K562 (cell line): Measurements from ENCODE around the gene GTPBP2. TPM values are rescaled to one million over a fixed set of nuclear protein-coding genes. Genes with fewer than 3 reads are reported as not detected.
A peak's percentile ranks its signal among the peaks of the same experiment; 100 is the strongest.

ENCODE experiments used
- ATF3 ChIP-seq, 2 experiments: fragments of 450-650 bp in 1 of 2; sonication (generic) in 1 of 2; formaldehyde crosslinking in 1 of 2; IDR thresholded peaks in 1 of 2; conservative IDR thresholded peaks in 1 of 2; 2 replicates each; pipeline versions ENCODE4 v1.6.1 to v1.8.1; 2016 to 2023; ENCODE audit warnings: mild to moderate bottlenecking in 2 of 2, moderate library complexity in 2 of 2, inconsistent platforms in 1 of 2, missing genetic modification reagents in 1 of 2
- ATF7 ChIP-seq: fragments of 450-650 bp; IDR thresholded peaks from 2 replicates; pipeline ENCODE4 v1.7.1; 2014; ENCODE audit warnings: mild to moderate bottlenecking, moderate library complexity
- CCNT2 ChIP-seq: IDR thresholded peaks from 2 replicates; pipeline ENCODE4 v1.6.1; 2011; ENCODE audit warnings: borderline replicate concordance, low read depth, mild to moderate bottlenecking, moderate library complexity, mixed read lengths, low read length; ENCODE audit not compliant: insufficient read length; ENCODE audit errors: extremely low read depth
- CTBP1 ChIP-seq: fragments of 450-650 bp; IDR thresholded peaks from 2 replicates; pipeline ENCODE4 v1.6.1; 2016; ENCODE audit warnings: borderline replicate concordance
- FOSL1 ChIP-seq: fragments of 200-800 bp; sonication (Bioruptor generic); conservative IDR thresholded peaks from 2 replicates; pipeline ENCODE4 v1.6.1; 2016; ENCODE audit warnings: missing genetic modification characterization, missing compliant biosample characterization
- HOXB6 ChIP-seq: fragments of 250-450 bp; sonication (Bioruptor Pico); IDR thresholded peaks from 2 replicates; pipeline ENCODE4 v1.5.1; 2022; ENCODE audit warnings: mild to moderate bottlenecking, borderline replicate concordance
- MYC ChIP-seq, 2 experiments: fragments of 250-450 bp in 1 of 2; sonication (Bioruptor Pico) in 1 of 2; IDR thresholded peaks; 2 replicates each; pipeline versions ENCODE4 v1.5.1 to v1.6.1; 2012 to 2021; ENCODE audit warnings: low read depth in 2 of 2, borderline replicate concordance in 1 of 2, improper control_type of control experiment in 1 of 2, low read length in 1 of 2, mild to moderate bottlenecking in 1 of 2, moderate library complexity in 1 of 2
- OTX1 ChIP-seq: fragments of 450-650 bp; formaldehyde crosslinking; IDR thresholded peaks from 2 replicates; pipeline ENCODE4 v1.4.0; 2022; ENCODE audit warnings: mild to moderate bottlenecking
- RBFOX2 ChIP-seq: fragments of 200-400 bp; formaldehyde crosslinking; IDR thresholded peaks from 2 replicates; pipeline ENCODE4 v1.6.1; 2017; ENCODE audit warnings: low read depth, mild to moderate bottlenecking, low read length, moderate library complexity
- RBM39 ChIP-seq: fragments of 200-400 bp; formaldehyde crosslinking; optimal IDR thresholded peaks from 2 replicates; pipeline ENCODE3; 2018; ENCODE audit warnings: low read depth, low read length
- STAG1 ChIP-seq: sonication (generic); formaldehyde crosslinking; IDR thresholded peaks from 2 replicates; pipeline ENCODE4 v1.5.0; 2020; ENCODE audit warnings: missing genetic modification reagents, borderline replicate concordance
- TARDBP ChIP-seq: fragments of 450-650 bp; IDR thresholded peaks from 2 replicates; pipeline ENCODE4 v1.6.1; 2016
- ZBTB11 ChIP-seq, 3 experiments: fragments of 200-800 bp in 1 of 3; fragments of 250-450 bp in 1 of 3; fragments of 450-650 bp in 1 of 3; sonication (Bioruptor Pico) in 1 of 3; sonication (Bioruptor generic) in 1 of 3; formaldehyde crosslinking in 1 of 3; IDR thresholded peaks; 2 replicates each; pipeline versions ENCODE4 v1.6.1 to v1.8.0; 2016 to 2022; ENCODE audit warnings: mild to moderate bottlenecking in 2 of 3, missing genetic modification characterization in 2 of 3, missing compliant biosample characterization in 1 of 3, moderate library complexity in 1 of 3
- polyA plus RNA-seq, 8 experiments: library from polyadenylated mRNA; depleted of rRNA in 4 of 8; stranded (reverse) in 5 of 8; unstranded in 3 of 8; fragments of >200 nt; fragmentation: Nextera tagmentation in 2 of 8; fragmentation: Illumina TruSeq in 1 of 8; extraction: Ambion mirVana in 2 of 8; extraction: Trizol in 1 of 8; gene quantifications; 2 replicates each; pipeline versions ENCODE4 v1.2.1 to v1.2.3, GENCODE V29; 2011 to 2014; ENCODE audit warnings: inconsistent platforms in 1 of 8, missing spikeins in 1 of 8
- total RNA-seq, 7 experiments: library from RNA; depleted of rRNA in 6 of 7; stranded (reverse); fragments of >200 nt in 6 of 7; fragmentation: Illumina TruSeq in 2 of 7; extraction: Trizol in 2 of 7; gene quantifications; 2 replicates each; pipeline versions ENCODE4 v1.2.1 to v1.2.3, GENCODE V29; 2011 to 2021; ENCODE audit warnings: low replicate concordance in 1 of 7

Gene GTPBP2
- total and polyA plus RNA-seq, 9 of the 15 experiments (the other 6 are each of a cell fraction or from before 2014, with no cell fraction given), result 48.4 to 196 (median 111) TPM

GRCh38 chr6:43669050-43669921, 40.2 kb upstream of the GTPBP2 start (continued):
- TF ChIP-seq MYC (IDR thresholded peaks at IDR 0.05; ENCODE audit: low read depth, low read length) (no peak), MYC (CRISPR knock-in tag; IDR thresholded peaks at IDR 0.05; ENCODE audit: borderline replicate concordance, low read depth) (0 out of 2 replicates have a peak, but pooled peaks have one; percentile 44), CCNT2 (no peak), FOSL1 (tag) (0 out of 2 replicates have a peak, but pooled peaks have one; percentile 8), OTX1 (CRISPR knock-in tag) (peak; percentile 52; the same call in 1 of the 2 replicates), CTBP1 (0 out of 2 replicates have a peak, but pooled peaks have one; percentile 10), STAG1 (no peak), RBM39 (peak; percentile 18), ATF7 (peak; percentile 25; the same call in 1 of the 2 replicates), TARDBP (no peak), ATF3 (IDR thresholded peaks at IDR 0.05) (peak; percentile 73), ATF3 (CRISPR knock-in tag; conservative IDR thresholded peaks at IDR 0.05) (no peak), RBFOX2 (peak; percentile 51), ZBTB11 (CRISPR knock-in tag; IDR thresholded peaks at IDR 0.05) (no peak), HOXB6 (CRISPR knock-in tag) (no peak)
- TF ChIP-seq, all 486 proteins: peak for 15
